CD4-positive, alpha-beta T cell (primary cell): ENCODE measurements around the gene CARF. TPM values are rescaled to one million over a fixed set of nuclear protein-coding genes. Genes with fewer than 3 reads are reported as not detected.
"Not testable (repeated sequence)": the region's sequence is repeated elsewhere in the genome, so short reads cannot be mapped to it uniquely, and the experiment has no call there.

Experiments
- ATAC-seq: fragments of 200-7000 bp; cut with Tn5 transposase; one replicate; pipeline ENCODE4 v1.10.0; 2022; ENCODE audit warnings: mild to moderate bottlenecking; ENCODE audit not compliant: poor library complexity
- CTCF ChIA-PET: fragments of 350-600 bp; sonication (Branson Sonifier 250); formaldehyde crosslinking; loops from one replicate; lab custom pipeline; 2021; ENCODE audit warnings: antibody characterized with exemption, inconsistent platforms; lab: Charles Lee
- POLR2A ChIA-PET: fragments of 350-600 bp; sonication (Branson Sonifier 250); formaldehyde crosslinking; loops from one replicate; lab custom pipeline; 2021; ENCODE audit warnings: antibody characterized with exemption, inconsistent platforms; lab: Charles Lee
- DNase-seq, 14 experiments: peaks; one replicate each; pipeline ENCODE4 v3.0.0-alpha.2; 2013 to 2020; ENCODE audit warnings: mixed read lengths in 2 of 14
- H3K27ac ChIP-seq, 2 donors: one replicate each; pipeline versions ENCODE4 v1.5.1 to v1.7.0; 2013; ENCODE audit warnings: low read length in 2 of 2, low read depth in 1 of 2, mild to moderate bottlenecking in 1 of 2
- H3K27me3 ChIP-seq, 2 experiments: 1 replicate in 1 of 2; 2 replicates in 1 of 2; pipeline versions ENCODE4 v1.6.1 to v1.7.0; 2013; ENCODE audit warnings: low read length in 2 of 2, control low read depth in 1 of 2, mild to moderate bottlenecking in 1 of 2, moderate library complexity in 1 of 2; ENCODE audit not compliant: insufficient read depth in 2 of 2, control insufficient read depth in 1 of 2
- H3K36me3 ChIP-seq: one replicate; pipeline ENCODE4 v1.6.1; 2013; ENCODE audit warnings: low read length, control low read depth; ENCODE audit not compliant: insufficient read depth
- H3K4me1 ChIP-seq: one replicate; pipeline ENCODE4 v1.6.1; 2013; ENCODE audit warnings: low read length, control low read depth; ENCODE audit not compliant: insufficient read depth
- H3K4me3 ChIP-seq: one replicate; pipeline ENCODE4 v1.5.1; 2013; ENCODE audit warnings: mild to moderate bottlenecking, low read length, moderate library complexity
- H3K9me3 ChIP-seq, 2 experiments: 1 replicate in 1 of 2; 2 replicates in 1 of 2; pipeline versions ENCODE4 v1.6.1 to v1.7.0; 2013; ENCODE audit warnings: low read length in 2 of 2, mild to moderate bottlenecking in 2 of 2, control low read depth in 1 of 2, moderate library complexity in 1 of 2; ENCODE audit not compliant: control insufficient read depth in 1 of 2, insufficient read depth in 1 of 2
- H3K27ac Mint-ChIP-seq: one replicate; pipeline ENCODE4 v1.8.0; 2020; ENCODE audit warnings: mixed read lengths
- H3K27me3 Mint-ChIP-seq: one replicate; pipeline ENCODE4 v1.8.0; 2021; ENCODE audit warnings: mixed read lengths
- H3K36me3 Mint-ChIP-seq: one replicate; pipeline ENCODE4 v1.8.0; 2021; ENCODE audit warnings: low read depth, mixed read lengths
- H3K4me1 Mint-ChIP-seq: one replicate; pipeline ENCODE4 v1.8.0; 2021; ENCODE audit warnings: low read depth, mixed read lengths
- H3K4me3 Mint-ChIP-seq: one replicate; pipeline ENCODE4 v1.8.0; 2020; ENCODE audit warnings: mild to moderate bottlenecking, mixed read lengths
- H3K9me3 Mint-ChIP-seq: one replicate; pipeline ENCODE4 v1.8.0; 2020; ENCODE audit warnings: mixed read lengths
- intact Hi-C, 2 experiments: fragments of 100-400 bp; cut with DNase I in 1 of 2; cut with micrococcal nuclease in 1 of 2; formaldehyde crosslinking; loops; one replicate each; pipeline versions ENCODE4 v1.15.1 to v1.9.0; 2023 to 2025; cut with DNase I, micrococcal nuclease
- total RNA-seq, 174 experiments: library from RNA in 2 of 174; stranded (reverse) in 2 of 174; gene quantifications; one replicate each; pipeline ENCODE4 v1.2.3 and lab custom pipeline; 2021 to 2026
- TF ChIP-seq, protein P1 (sequence below): fragments of 200-600 bp; IDR thresholded peaks from one replicate; pipeline ENCODE4 v1.8.0; 2022; ENCODE audit warnings: antibody characterized with exemption, mild to moderate bottlenecking

Gene CARF
- total RNA-seq, 2 experiments from 2014 or later = 9.0 to 9.6 TPM

DNA sequence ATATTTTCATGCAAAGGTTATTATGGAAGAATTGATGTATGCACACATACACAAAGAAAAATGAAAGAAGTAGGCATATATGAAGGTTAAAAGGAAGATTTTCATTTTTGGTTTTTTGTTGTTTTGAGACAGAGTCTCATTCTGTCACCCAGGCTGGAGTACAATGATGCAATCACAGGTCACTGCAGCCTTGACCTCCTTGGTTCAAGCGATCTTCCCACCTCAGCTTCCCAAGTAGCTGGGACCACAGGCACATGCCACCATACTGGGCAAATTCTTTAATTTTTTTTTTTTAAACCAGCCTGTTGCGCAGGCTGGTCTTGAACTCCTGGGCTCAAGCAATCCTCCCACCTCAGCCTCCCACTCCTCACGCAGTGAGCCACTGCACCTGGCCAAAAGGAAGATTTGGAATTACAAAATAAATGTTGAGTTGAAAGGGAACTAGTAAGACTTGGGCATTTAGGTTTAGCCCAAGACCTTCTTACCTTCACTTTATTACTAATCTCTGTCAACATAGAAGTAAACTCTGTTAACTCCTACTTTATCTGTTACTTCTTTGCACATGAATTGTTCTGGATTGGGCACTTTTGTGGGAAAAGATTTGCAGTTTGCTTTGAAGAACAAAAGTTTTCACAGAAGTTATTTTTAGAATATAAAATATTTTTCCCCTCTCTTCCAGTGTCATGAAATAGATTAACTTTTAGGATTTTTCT is 70.9 kb downstream of the CARF start:
- ChIA-PET CTCF (no interaction called here), POLR2A (no interaction called here)
- Mint-ChIP-seq H3K9me3 (no peaks in the 10 kb centered on the region), H3K27me3 (no peaks in the 10 kb centered on the region), H3K4me3 (no peak overlapping the region), H3K36me3 (peaks cover 46% of the 10 kb centered on the region), H3K27ac (no peak overlapping the region), H3K4me1 (no peaks in the 10 kb centered on the region)
- no peak overlapping the region for H3K27ac ChIP-seq
- no peak for DNase-seq
- no peaks in the 10 kb centered on the region for H3K36me3 ChIP-seq
- intact Hi-C loops = no loop called here
- TF ChIP-seq, protein P1, sequence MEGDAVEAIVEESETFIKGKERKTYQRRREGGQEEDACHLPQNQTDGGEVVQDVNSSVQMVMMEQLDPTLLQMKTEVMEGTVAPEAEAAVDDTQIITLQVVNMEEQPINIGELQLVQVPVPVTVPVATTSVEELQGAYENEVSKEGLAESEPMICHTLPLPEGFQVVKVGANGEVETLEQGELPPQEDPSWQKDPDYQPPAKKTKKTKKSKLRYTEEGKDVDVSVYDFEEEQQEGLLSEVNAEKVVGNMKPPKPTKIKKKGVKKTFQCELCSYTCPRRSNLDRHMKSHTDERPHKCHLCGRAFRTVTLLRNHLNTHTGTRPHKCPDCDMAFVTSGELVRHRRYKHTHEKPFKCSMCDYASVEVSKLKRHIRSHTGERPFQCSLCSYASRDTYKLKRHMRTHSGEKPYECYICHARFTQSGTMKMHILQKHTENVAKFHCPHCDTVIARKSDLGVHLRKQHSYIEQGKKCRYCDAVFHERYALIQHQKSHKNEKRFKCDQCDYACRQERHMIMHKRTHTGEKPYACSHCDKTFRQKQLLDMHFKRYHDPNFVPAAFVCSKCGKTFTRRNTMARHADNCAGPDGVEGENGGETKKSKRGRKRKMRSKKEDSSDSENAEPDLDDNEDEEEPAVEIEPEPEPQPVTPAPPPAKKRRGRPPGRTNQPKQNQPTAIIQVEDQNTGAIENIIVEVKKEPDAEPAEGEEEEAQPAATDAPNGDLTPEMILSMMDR = no peak
- H3K9me3 ChIP-seq = no peaks in the 10 kb centered on the region
- no peak overlapping the region for H3K4me3 ChIP-seq
- H3K4me1 ChIP-seq = no peaks in the 10 kb centered on the region
- no peak for ATAC-seq
- no peaks in the 10 kb centered on the region for H3K27me3 ChIP-seq

DNA sequence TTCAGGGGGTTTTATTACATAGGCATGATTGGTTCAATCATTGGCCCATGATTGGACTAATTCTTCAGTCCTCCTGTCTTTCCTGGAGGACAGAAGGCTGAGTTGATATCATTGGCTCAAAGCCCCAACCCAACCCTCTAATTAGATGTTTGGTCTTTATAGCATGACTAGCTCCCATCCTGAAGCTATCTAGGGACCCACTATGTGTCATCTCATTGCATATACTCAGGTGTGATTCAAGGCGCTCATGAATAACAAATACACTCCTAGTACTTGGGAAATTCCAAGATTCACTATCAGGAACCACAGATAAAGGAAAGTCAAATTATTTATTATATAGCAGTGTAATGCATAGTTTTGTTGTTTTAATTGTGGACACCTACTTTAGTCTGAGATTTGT is 77.7 kb downstream of the CARF start:
- intact Hi-C loops = no loop called here
- Mint-ChIP-seq H3K4me3 (no peak overlapping the region), H3K9me3 (no peaks in the 10 kb centered on the region), H3K4me1 (no peaks in the 10 kb centered on the region), H3K36me3 (no peaks in the 10 kb centered on the region), H3K27me3 (no peaks in the 10 kb centered on the region), H3K27ac (no peak overlapping the region)
- Histone ChIP-seq H3K9me3 (no peaks in the 10 kb centered on the region), H3K36me3 (no peaks in the 10 kb centered on the region), H3K4me3 (no peak overlapping the region), H3K27ac (no peak overlapping the region), H3K4me1 (no peaks in the 10 kb centered on the region), H3K27me3 (no peaks in the 10 kb centered on the region)
- ATAC-seq = no peak
- TF ChIP-seq, protein P1 = no peak
- POLR2A ChIA-PET = no interaction called here
- CTCF ChIA-PET = no interaction called here
- DNase-seq = no peak

DNA sequence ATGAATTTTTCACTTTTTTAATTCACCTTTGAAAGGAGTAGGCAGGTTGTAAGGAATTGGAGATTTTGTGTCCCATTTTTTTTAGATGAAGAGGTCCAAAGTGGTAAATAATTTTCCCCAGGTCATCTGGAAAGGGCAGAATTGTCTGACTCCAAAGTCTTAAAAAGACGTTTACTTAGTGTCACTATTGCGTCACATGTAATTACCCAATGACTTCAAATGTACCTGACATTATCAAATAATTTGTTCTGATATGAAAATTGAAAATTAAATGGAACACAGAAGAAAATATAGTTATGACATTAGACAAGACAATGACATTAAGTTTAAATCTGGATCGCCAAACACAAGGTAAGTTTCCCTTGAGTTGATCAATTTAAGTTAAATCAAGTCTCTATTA is 78.4 kb downstream of the CARF start:
- Histone ChIP-seq H3K36me3 (no peaks in the 10 kb centered on the region), H3K27me3 (no peaks in the 10 kb centered on the region), H3K4me3 (no peak overlapping the region), H3K27ac (no peak overlapping the region), H3K9me3 (no peaks in the 10 kb centered on the region), H3K4me1 (no peaks in the 10 kb centered on the region)
- ChIA-PET POLR2A (no interaction called here), CTCF (no interaction called here)
- H3K9me3 Mint-ChIP-seq = no peaks in the 10 kb centered on the region
- H3K4me1 Mint-ChIP-seq = no peaks in the 10 kb centered on the region
- DNase-seq = no peak
- ATAC-seq = no peak
- no peak overlapping the region for H3K27ac Mint-ChIP-seq
- TF ChIP-seq, protein P1 = no peak
- no peaks in the 10 kb centered on the region for H3K27me3 Mint-ChIP-seq
- no peaks in the 10 kb centered on the region for H3K36me3 Mint-ChIP-seq
- intact Hi-C loops = no loop called here
- no peak overlapping the region for H3K4me3 Mint-ChIP-seq

DNA sequence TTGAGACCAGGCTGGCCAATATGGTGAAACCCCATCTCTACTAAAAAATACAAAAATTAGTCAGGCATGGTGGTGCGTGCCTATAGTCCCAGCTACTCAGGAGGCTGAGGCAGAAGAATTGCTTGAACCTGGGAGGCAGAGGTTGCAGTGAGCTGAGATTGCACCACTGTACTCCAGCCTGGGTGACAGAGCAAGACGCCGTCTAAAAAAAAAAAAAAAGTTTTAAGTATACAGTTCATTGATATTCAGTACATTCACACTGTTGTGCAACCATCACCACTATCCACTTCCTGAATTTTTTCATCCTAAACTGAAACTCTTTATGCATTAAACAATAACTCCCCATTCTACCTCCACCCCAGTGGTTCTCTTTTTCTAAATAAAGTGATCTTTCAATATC is 85.0 kb downstream of the CARF start:
- H3K4me1 ChIP-seq, H3K4me1 Mint-ChIP-seq, ATAC-seq, CTCF ChIA-PET, H3K27ac ChIP-seq, H3K27ac Mint-ChIP-seq, H3K9me3 ChIP-seq, H3K9me3 Mint-ChIP-seq, H3K36me3 Mint-ChIP-seq, intact Hi-C loops, H3K27me3 ChIP-seq, H3K36me3 ChIP-seq, H3K4me3 Mint-ChIP-seq, H3K4me3 ChIP-seq, H3K27me3 Mint-ChIP-seq: not testable (repeated sequence)
- DNase-seq = peak in 2 of 14 experiments; percentile 33 to 45
- POLR2A ChIA-PET = interaction anchor here (1.0 kb wide), 1 partner anchor 18 kb away, joined by 3 read pairs; the partner anchor contains the start of gene NBEAL1
